ENCODE measurements around the gene CTTNBP2.

CTTNBP2 gene

GRCh38 chr7:117871778-117872538 lies 1.3 kb downstream of the CTTNBP2 start:
- no peak for DNase-seq (ENCODE audit: low read depth, low spot score)
- H3K4me3 ChIP-seq (ENCODE audit: low read length) = no peak overlapping the region

DNA sequence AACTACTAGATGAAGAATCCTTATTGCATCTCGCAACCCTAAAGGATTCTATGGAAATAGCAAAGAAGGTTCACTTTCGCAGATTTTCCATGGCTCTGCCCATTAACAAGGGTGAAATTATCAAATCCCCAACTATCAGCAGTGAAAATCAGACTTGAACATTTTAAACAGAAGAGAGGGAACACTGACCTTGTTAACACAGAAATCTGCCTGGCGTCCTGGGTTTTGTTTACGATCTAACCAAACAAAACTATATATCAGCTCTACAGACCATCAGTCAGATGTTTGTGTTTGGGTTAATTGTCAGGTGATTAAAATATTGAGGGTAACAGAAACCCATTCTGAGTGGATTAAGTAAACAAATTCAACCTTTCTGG lies 1.9 kb downstream of the CTTNBP2 start:
- no peak overlapping the region for H3K4me3 ChIP-seq (ENCODE audit: low read length)
- DNase-seq (ENCODE audit: low read depth, low spot score) = no peak

DNA sequence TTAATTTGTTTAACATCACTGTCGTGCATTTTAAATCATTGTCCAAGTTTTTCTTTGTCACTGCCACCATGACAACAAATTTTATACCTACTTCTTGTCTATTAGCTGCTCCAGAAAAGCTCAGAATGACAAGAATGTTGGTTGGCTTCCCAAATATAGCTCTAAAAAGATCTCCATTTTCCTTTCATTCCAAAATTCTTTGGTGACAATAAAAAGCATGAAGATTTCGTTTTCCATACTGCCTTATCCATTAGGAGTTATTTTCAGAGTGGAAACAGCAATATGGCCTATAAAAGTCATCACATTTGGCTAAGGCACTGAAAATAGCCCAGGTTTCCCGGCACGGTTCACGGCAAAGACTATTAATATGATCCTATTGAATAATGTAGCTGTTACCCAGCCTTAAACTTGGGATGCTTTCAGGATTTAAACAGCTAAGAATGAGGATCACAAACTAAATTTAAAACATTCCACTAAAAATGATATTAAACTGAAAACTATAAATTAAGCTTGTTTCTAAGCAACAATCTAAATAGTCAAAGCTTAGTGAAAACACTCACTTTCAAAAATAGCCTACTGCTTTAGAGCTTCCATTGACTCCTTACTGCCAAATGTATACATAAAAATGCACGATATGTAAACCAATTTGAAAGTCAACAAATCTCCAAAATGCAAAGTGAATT lies 2.7 kb downstream of the CTTNBP2 start:
- DNase-seq (ENCODE audit: low read depth, low spot score) = no peak
- H3K4me3 ChIP-seq (ENCODE audit: low read length) = no peak overlapping the region

DNA sequence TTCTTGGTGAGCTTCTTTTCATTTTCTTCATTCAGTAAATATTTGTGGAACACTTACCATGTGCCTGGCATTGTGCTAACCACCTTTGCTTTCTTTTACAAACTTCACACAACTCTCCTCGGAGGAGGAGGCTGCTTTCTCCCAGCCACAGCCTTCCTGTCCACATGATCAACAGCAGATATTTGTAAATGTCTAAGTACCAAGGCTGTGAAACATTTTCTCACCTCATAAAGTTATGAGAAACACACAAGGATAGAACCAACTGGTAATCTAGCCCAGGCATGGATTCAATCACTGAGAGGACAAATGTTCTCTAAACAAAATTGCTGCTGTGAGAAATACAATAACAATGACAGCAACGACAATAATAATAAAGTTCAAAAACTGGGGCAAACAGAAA lies 3.9 kb downstream of the CTTNBP2 start:
- no peak overlapping the region for H3K4me3 ChIP-seq (ENCODE audit: low read length)

GRCh38 chr7:117863618-117864017 lies 9.6 kb downstream of the CTTNBP2 start:
- no peak overlapping the region for H3K4me3 ChIP-seq (ENCODE audit: low read length)
- no peak for DNase-seq (ENCODE audit: low read depth, low spot score)

More for the DNA sequence above, 3.9 kb downstream of the CTTNBP2 start:
- no peak for DNase-seq (ENCODE audit: low read depth, low spot score)

DNA sequence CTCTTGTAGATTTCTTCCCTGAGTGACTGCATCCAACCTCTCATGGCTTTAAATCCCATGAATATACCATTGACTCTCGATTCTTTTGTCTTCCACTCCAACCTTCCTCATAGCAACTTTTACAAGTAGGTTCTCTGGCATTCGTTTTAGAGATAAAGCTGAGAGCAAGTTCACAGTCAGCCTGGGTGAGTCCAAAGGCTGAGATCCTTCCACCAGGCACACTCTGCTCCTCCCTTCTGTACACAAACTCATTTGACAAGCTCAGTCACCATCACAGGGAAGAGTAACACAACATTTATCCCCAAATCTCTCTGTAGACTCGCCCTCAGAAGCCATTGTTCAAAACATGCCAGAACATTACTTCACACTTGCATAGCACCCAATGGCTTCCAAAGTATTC lies 10.9 kb downstream of the CTTNBP2 start:
- no peak overlapping the region for H3K4me3 ChIP-seq (ENCODE audit: low read length)
- no peak for DNase-seq (ENCODE audit: low read depth, low spot score)

- no peak overlapping the region for H3K4me3 ChIP-seq (ENCODE audit: low read length)
- DNase-seq (ENCODE audit: low read depth, low spot score) = no peak
These were observed 13.9 kb downstream of the CTTNBP2 start for GRCh38 chr7:117859246-117859812.

DNA sequence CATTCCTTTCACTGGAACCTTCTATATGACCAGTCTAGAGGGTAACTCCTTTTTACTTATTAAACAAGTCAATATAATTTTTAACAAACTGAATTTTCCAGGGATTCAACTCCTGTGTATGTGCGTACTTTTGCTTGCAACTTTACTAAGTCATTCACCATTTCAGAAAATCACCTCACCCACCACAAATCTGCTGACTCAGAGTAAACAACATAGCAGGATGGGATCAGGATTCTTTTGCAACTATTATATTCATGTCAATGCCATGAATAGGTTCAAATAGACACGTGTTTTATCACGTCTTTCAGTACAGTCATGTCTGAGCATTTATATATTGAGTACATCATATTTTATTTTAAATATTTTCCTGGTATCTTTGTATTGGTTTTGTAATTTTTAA lies 14.5 kb downstream of the CTTNBP2 start:
- no peak for DNase-seq (ENCODE audit: low read depth, low spot score)
- H3K4me3 ChIP-seq (ENCODE audit: low read length) = no peak overlapping the region

DNA sequence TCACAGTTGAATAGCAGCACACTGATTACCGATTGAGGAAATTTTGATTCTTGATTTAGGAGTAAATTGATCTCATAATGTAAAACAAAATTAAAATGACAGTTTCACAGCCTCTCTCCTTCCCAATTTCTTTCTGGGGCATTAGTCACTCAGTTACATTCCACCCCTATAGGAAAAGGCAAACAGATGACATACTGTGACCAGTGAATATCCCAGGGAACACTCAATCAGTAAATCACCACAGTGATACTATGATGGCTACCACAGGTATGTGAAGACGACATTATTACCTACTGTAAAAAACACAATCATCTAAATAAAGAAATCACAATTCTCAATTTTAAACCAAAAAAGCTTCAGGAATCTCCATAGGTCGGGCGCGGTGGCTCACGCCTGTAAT lies 15.5 kb downstream of the CTTNBP2 start:
- H3K4me3 ChIP-seq (ENCODE audit: low read length) = no peak overlapping the region
- no peak for DNase-seq (ENCODE audit: low read depth, low spot score)

GRCh38 chr7:117856196-117856595 lies 17.0 kb downstream of the CTTNBP2 start:
- H3K4me3 ChIP-seq (ENCODE audit: low read length) = no peak overlapping the region
- no peak for DNase-seq (ENCODE audit: low read depth, low spot score)

GRCh38 chr7:117854186-117854585 lies 19.1 kb downstream of the CTTNBP2 start:
- no peak for DNase-seq (ENCODE audit: low read depth, low spot score)
- H3K4me3 ChIP-seq (ENCODE audit: low read length) = no peak overlapping the region

DNA sequence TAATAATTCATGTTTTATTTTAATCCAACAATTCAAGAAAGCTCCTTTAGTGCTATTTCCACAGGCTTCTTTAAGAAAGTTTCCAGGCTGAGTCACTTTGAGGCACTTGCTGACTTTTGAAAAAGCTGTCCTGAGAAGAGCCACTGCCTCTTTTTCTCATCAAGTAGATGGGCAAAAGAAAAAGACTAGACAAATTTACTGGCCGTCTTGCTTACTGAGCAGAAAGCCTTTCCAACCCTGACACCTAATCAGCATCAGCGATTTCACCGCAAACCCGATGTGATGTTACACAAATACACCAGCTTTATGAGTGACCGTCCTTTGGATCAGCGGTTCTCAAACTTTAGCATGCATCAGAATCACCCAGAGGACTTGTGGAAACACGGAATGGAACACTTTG lies 24.3 kb downstream of the CTTNBP2 start:
- no peak for DNase-seq (ENCODE audit: low read depth, low spot score)
- H3K4me3 ChIP-seq (ENCODE audit: low read length) = no peak overlapping the region

DNA sequence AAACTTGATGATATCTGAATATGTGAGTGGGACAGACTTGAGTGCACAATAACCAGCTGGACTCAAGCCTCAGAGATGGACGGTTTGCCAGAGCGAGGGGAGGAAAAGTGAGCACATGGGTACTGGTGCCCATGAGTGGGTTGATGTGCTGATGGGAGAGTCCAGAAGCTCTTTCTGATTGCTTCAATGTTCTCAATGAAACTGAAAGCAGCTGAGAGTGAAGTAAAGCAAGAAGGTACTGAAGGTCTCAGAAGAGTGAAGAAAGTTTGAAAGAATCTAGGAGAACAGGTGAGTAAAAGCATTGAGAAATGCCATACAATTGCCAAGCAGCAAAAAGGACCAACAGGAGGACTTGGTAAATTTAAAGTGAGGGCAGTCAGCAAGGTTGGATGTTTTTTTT lies 28.6 kb downstream of the CTTNBP2 start:
- H3K4me3 ChIP-seq (ENCODE audit: low read length) = no peak overlapping the region
- DNase-seq (ENCODE audit: low read depth, low spot score) = no peak

DNA sequence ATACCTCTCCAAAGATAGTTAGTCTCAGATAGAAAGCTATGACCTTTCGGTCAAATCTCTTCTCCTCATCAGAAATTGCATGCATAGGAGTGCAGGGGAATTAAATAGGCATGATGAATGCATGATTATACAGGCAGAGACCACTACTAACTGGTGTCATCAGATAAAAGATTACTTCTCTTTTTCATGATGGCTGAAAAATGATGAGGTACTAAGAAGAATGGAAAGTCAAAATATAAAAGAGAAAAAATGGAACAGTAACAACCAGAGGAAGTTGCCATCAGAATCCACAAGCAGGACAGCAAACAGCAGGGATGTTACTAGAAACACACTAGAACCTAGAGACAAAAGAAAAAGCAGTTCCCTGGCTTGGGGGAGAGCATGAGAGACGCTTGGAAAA lies 31.6 kb downstream of the CTTNBP2 start:
- no peak overlapping the region for H3K4me3 ChIP-seq (ENCODE audit: low read length)
- no peak for DNase-seq (ENCODE audit: low read depth, low spot score)

- no peak overlapping the region for H3K4me3 ChIP-seq (ENCODE audit: low read length)
These were observed 32.2 kb downstream of the CTTNBP2 start for GRCh38 chr7:117841011-117841410.

DNA sequence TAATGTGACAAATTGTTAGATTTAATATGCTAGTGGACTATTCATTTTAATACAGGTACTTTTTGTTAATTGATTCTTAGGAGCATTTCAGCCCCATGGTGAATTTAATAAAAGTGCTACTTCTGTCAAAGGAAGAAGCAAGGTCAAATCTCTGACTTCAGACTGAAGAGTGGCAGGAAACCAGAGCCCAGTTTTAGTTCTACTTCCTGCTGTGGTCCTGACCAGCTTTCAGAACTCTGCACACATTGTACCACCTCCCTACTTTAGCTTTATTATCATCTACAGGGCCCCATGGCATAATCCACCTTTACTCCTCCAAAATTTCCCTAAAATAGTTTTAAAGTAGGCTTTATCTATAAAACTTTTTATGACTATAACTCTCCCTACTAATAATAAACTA lies 33.7 kb downstream of the CTTNBP2 start:
- DNase-seq (ENCODE audit: low read depth, low spot score) = no peak
- no peak overlapping the region for H3K4me3 ChIP-seq (ENCODE audit: low read length)

More at GRCh38 chr7:117841011-117841410, 32.2 kb downstream of the CTTNBP2 start:
- no peak for DNase-seq (ENCODE audit: low read depth, low spot score)

DNA sequence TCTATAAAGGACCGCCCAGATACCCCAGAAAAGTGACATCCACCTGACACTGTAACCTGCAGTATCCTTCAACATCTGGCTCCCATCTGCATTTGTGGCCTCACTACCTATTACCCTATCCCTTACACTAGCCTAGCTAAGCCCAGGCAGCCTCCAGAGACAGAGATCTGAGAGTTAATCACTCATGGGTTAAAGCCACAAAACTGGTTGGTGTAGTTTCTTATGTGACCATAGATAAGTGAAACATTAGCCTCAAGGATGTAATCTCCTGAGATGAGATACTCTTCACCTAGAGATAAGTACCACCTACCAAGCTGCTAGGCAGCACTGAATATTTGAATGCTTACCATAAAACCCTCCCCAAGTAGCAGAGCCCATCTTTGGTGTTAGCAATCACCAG lies 35.4 kb downstream of the CTTNBP2 start:
- no peak overlapping the region for H3K4me3 ChIP-seq (ENCODE audit: low read length)
- DNase-seq (ENCODE audit: low read depth, low spot score) = no peak

DNA sequence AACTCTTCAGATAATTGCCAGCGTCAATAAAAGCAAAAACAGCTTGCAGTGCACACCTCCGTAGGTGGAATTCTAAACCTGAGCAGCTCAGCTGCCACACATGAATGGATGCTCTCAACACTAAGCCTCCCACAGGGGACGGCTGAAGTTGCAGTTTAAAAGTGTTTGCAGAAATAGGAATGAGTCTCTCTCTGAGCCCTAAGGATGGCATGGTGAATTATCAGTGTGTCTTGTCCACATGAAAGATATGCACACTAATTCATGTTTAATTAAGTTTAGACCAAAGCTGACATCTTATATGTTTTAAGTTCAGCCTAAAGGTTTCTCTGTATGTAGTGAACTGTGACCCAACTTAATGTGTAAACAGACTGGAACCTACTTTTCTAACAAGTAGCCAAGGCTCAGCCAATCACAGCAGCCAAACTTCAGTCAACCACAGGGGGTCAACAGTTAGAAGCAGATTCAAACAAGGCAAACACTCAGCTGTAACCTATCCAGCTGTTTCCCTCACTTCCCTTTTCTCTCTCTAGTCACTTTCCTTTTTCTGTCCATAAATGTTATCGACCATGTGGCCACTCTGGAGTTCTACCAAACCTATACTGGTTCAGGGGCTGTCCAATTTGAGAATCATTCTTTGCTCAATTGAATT lies 38.1 kb downstream of the CTTNBP2 start:
- no peak for DNase-seq (ENCODE audit: low read depth, low spot score)
- H3K4me3 ChIP-seq (ENCODE audit: low read length) = no peak overlapping the region

- no peak for DNase-seq (ENCODE audit: low read depth, low spot score)
- H3K4me3 ChIP-seq (ENCODE audit: low read length) = no peak overlapping the region
These were observed 42.8 kb downstream of the CTTNBP2 start for GRCh38 chr7:117830422-117830954.

Measured in Jurkat, Clone E6-1 (cell line).